Activated T-cell treated with anti-CD3 and anti-CD28 coated beads for 24 hours (primary cell): Measurements from ENCODE around the gene NCAPG.

Experiments used
- DNase-seq: peaks from one replicate; pipeline ENCODE4 v3.0.0-alpha.2; 2020; ENCODE audit warnings: low read depth

NCAPG gene

GRCh38 chr4:17875402-17876070 lies 64.8 kb downstream of the NCAPG start:
- DNase-seq: no peak

- DNase-seq: no peak
These were observed 66.2 kb downstream of the NCAPG start for GRCh38 chr4:17876943-17877342.

GRCh38 chr4:17877661-17878060 lies 66.9 kb downstream of the NCAPG start:
- no peak for DNase-seq

GRCh38 chr4:17884063-17884462 lies 73.3 kb downstream of the NCAPG start:
- DNase-seq: no peak

- DNase-seq: no peak
These were observed 73.7 kb downstream of the NCAPG start for GRCh38 chr4:17884511-17884910.

- DNase-seq: no peak
These were observed 78.9 kb downstream of the NCAPG start for GRCh38 chr4:17889692-17890091.

- no peak for DNase-seq
These were observed 83.6 kb downstream of the NCAPG start for GRCh38 chr4:17894421-17894820.
